ENCODE results near the gene PANX1.

DNA sequence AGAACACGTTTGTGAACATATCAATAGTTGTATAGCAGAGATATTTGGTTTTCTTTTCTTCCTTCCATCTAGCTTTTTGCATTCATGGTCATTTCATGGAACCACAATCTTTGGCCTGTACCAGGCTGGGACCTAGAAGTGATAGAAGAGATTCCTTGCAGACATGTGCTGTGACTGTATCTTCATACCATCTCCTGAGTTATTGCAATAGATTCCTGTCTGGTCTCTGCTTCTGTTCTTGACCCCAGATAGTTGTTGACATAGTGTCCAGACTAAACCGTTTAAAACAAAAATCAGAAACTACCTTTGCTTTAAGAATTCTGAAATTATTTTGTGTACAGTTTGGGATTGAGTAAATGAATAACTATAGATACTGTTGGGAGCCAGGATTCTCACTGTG lies 16.8 kb downstream of the PANX1 start:
- TF ChIP-seq POLR2A (IDR thresholded peaks at IDR 0.05; ENCODE audit: low read length) (no peak), GATA1 (IDR thresholded peaks at IDR 0.05; ENCODE audit: low read depth, low read length) (no peak)
